GM23248 (cell line): ENCODE results near the gene SRRM4. TPM values are rescaled to one million over a fixed set of nuclear protein-coding genes. Genes with fewer than 3 reads are reported as not detected.

Experiments
- DNase-seq: peaks from one replicate; pipeline ENCODE4 v3.0.0-alpha.2; 2015
- H2AFZ ChIP-seq: fragments of 200-600 bp; sonication (generic); 2 replicates; pipeline ENCODE4 v1.6.1; 2016; ENCODE audit warnings: antibody characterized with exemption
- H3F3A ChIP-seq: fragments of 200-600 bp; sonication (generic); 2 replicates; pipeline ENCODE4 v1.6.1; 2016; ENCODE audit warnings: mild to moderate bottlenecking, antibody characterized with exemption, mixed run types; ENCODE audit not compliant: insufficient read depth
- H3K27ac ChIP-seq: fragments of 200-600 bp; sonication (generic); 2 replicates; pipeline ENCODE4 v1.5.1; 2016; ENCODE audit warnings: mild to moderate bottlenecking
- H3K27me3 ChIP-seq: fragments of 200-600 bp; sonication (generic); replicated peaks from 2 replicates; pipeline ENCODE4 v1.6.1; 2016; ENCODE audit warnings: mild to moderate bottlenecking; ENCODE audit not compliant: insufficient read depth
- H3K36me3 ChIP-seq: fragments of 200-600 bp; sonication (generic); 2 replicates; pipeline ENCODE4 v1.6.1; 2016; ENCODE audit warnings: low read depth, mild to moderate bottlenecking
- H3K4me1 ChIP-seq: fragments of 200-600 bp; sonication (generic); 2 replicates; pipeline ENCODE4 v1.6.1; 2016; ENCODE audit warnings: mild to moderate bottlenecking; ENCODE audit not compliant: insufficient read depth
- H3K4me2 ChIP-seq: fragments of 200-600 bp; sonication (generic); one replicate; pipeline ENCODE4 v1.6.1; 2016; ENCODE audit warnings: mild to moderate bottlenecking; ENCODE audit not compliant: unreplicated experiment
- H3K4me3 ChIP-seq: fragments of 200-600 bp; sonication (generic); 2 replicates; pipeline ENCODE4 v1.5.1; 2016; ENCODE audit warnings: mild to moderate bottlenecking
- H3K79me2 ChIP-seq: fragments of 200-600 bp; sonication (generic); 2 replicates; pipeline ENCODE4 v1.6.1; 2016; ENCODE audit warnings: mild to moderate bottlenecking; ENCODE audit not compliant: insufficient read depth
- H3K9ac ChIP-seq: fragments of 200-600 bp; sonication (generic); 2 replicates; pipeline ENCODE4 v1.6.1; 2016; ENCODE audit warnings: mild to moderate bottlenecking
- H3K9me2 ChIP-seq: fragments of 200-600 bp; sonication (generic); 2 replicates; pipeline ENCODE4 v1.6.1; 2016; ENCODE audit warnings: mixed run types, mild to moderate bottlenecking, moderate library complexity; ENCODE audit not compliant: insufficient read depth
- H3K9me3 ChIP-seq: fragments of 200-600 bp; sonication (generic); one replicate; pipeline ENCODE4 v1.6.1; 2017; ENCODE audit warnings: low read depth
- H4K20me1 ChIP-seq: fragments of 200-600 bp; sonication (generic); 2 replicates; pipeline ENCODE4 v1.6.0; 2016; ENCODE audit not compliant: insufficient read depth
- EZH2 ChIP-seq: fragments of 200-600 bp; sonication (generic); IDR thresholded peaks from 2 replicates; pipeline ENCODE4 v1.6.1; 2018; ENCODE audit warnings: antibody characterized with exemption, mild to moderate bottlenecking; ENCODE audit not compliant: insufficient read depth, poor library complexity, severe bottlenecking
- EZH2phosphoT487 ChIP-seq: fragments of 200-600 bp; sonication (generic); IDR thresholded peaks from 2 replicates; pipeline ENCODE4 v1.6.1; 2018; ENCODE audit warnings: antibody characterized with exemption, moderate library complexity, mild to moderate bottlenecking, low read depth; ENCODE audit not compliant: insufficient read depth
- WGBS, 2 experiments: methylation state at CpG; one replicate each; pipeline ENCODE4 v1.1.6; 2015 to 2017; ENCODE audit warnings: low lambda C conversion rate in 2 of 2, low coverage in 1 of 2; ENCODE audit errors: missing lambda C conversion rate in 2 of 2; 5-methylcytosine and 5-hydroxymethylcytosine counted together
- in situ Hi-C: fragments of 300-500 bp; cut with MboI; formaldehyde crosslinking; loops from 2 replicates; pipeline ENCODE4 v1.15.0; 2020
- polyA plus RNA-seq: library from polyadenylated mRNA; unstranded; fragments of >200 nt; fragmentation: Nextera tagmentation; extraction: Ambion mirVana; gene quantifications from 2 replicates; pipeline ENCODE4 v1.2.1, GENCODE V29; 2016
- total RNA-seq: library from RNA; depleted of rRNA; stranded (reverse); fragments of >200 nt; shearing (Covaris generic); gene quantifications from 2 replicates; pipeline ENCODE4 v1.2.3, GENCODE V29; 2014; rRNA removed

SRRM4 gene, protein sequence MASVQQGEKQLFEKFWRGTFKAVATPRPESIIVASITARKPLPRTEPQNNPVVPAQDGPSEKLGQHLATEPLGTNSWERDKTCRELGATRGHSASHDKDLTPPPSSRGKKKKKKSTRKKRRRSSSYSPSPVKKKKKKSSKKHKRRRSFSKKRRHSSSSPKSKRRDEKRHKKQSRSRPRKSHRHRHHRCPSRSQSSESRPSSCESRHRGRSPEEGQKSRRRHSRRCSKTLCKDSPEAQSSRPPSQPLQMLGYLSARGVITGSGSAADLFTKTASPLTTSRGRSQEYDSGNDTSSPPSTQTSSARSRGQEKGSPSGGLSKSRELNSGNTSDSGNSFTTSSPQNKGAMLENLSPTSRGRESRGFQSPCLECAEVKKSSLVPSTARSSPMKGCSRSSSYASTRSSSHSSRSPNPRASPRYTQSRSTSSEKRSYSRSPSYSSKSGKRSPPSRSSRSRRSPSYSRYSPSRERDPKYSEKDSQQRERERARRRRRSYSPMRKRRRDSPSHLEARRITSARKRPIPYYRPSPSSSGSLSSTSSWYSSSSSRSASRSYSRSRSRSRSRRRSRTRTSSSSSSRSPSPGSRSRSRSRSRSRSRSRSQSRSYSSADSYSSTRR
- total RNA-seq = not detected in 2 replicates
- polyA plus RNA-seq = 0.03 TPM in 1 of 2 replicates, not detected in the other

DNA sequence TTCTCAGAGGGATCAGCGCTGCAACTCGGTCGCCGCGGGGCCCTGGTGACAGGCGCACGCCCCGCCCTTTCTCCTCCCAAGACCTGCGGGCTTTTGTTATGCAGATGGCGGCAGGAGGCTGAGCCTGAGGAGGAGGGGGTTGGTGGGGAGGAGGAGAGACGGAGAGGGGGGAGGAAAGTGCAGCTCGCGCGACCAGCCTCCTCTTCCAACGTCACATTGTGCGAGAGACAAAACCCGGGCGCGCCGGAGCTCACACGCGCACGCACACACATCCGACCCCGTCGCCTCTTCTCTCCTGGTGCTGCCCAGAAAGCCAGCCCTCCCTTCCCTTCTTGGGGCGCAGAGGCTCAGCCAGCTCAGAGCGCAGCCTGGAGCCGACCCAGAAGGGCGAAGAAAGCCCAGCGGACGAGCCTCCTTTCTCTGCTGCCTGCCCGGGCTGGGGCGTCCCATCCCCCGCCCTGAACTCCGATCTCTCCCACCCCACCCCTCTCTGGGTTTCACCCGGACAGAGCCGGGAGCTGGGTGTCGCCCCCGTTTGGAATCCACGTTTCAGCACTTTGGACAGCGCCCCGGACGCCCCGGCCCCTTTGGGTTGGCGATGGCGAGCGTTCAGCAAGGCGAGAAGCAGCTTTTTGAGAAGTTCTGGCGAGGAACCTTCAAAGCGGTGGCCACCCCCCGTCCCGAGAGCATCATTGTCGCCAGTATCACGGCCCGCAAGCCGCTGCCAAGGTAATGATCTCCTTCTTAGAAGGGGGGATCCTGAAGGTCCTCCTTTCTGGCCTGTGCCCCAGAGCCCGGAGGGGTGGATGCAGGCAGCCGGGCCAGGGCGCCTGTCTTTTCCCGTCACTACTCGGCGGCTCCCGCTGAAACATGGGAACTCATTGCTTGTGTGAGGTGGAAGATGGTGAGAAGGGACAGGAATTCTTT, at the start of gene SRRM4:
TSS of gene SRRM4 (plus strand) at position 257 of the 927 bp plus-strand sequence. CDS start at position 599, 342 bp downstream.
- Histone ChIP-seq H3K9me2 (no peaks in the 10 kb centered on the region), H3K9ac (no peak within 1 kb of the TSS), H3K9me3 (no peaks in the 10 kb centered on the region), H3K27me3 (no peaks in the 10 kb centered on the region), H3F3A (no peaks in the 10 kb centered on the region), H2AFZ (no peak within 1 kb of the TSS), H3K4me2 (no peak within 1 kb of the TSS), H4K20me1 (no peaks in the 10 kb centered on the region), H3K4me1 (no peaks in the 10 kb centered on the region), H3K4me3 (no peak within 1 kb of the TSS), H3K36me3 (no peaks in the 10 kb centered on the region), H3K79me2 (no peaks in the 10 kb centered on the region), H3K27ac (no peak within 1 kb of the TSS)
- in situ Hi-C loops = no loop called here
- WGBS, 2 experiments = 2 to 4% methylated on average over 52 to 64 of the region's 64 CpGs
- peak; percentile 14 for DNase-seq
- TF ChIP-seq EZH2phosphoT487 = no peak
- no peak for TF ChIP-seq EZH2

DNA sequence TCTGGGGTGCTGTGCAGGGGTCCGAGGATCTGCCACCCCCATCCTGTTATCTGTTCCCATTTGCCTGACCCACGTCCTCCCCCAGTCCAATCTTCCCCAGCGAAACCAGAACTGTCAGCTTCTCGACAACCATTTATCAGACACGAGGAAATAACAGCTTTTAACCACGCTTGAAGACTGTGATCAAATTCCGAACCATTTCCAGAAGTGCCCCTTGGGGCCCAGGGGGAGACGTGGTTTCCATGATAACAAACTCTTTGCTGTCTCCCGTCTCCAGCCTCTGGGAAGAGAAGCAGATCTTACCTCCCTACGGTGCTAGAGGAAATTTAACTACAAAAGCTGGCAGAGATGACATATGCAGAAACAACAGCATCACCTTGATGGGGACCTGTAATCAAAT, 35.1 kb upstream of the SRRM4 start:
- H3K4me1 ChIP-seq = no peaks in the 10 kb centered on the region

DNA sequence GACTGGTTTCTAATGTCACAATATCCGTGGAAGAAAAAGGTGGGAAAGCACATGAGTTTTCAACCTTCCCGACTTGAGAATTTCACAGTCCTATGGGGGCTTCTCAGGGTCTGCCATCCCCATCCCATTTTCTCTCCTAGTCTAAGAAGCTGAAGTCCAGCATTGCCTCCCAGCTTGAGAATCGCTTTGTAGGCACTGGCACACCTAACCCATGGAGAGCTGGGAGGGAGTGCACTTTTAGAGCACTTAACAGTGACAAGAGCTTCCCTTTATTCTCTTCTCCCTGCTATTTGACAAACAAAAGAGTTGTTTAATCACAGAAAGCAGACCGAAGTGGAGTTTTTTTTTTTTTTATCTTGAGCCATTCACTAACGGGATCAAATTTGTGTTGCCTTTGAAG, 22.8 kb upstream of the SRRM4 start:
- Histone ChIP-seq H3K79me2 (no peaks in the 10 kb centered on the region), H3K9ac (no peak overlapping the region), H2AFZ (no peak overlapping the region), H4K20me1 (no peaks in the 10 kb centered on the region), H3K9me3 (no peaks in the 10 kb centered on the region), H3K4me2 (no peak overlapping the region), H3F3A (no peaks in the 10 kb centered on the region), H3K9me2 (no peaks in the 10 kb centered on the region), H3K4me3 (no peak overlapping the region), H3K27ac (no peak overlapping the region), H3K36me3 (no peaks in the 10 kb centered on the region), H3K27me3 (no peaks in the 10 kb centered on the region), H3K4me1 (no peaks in the 10 kb centered on the region)
- in situ Hi-C loops = no loop called here
- TF ChIP-seq EZH2phosphoT487 (no peak), EZH2 (no peak)
- DNase-seq = no peak
- WGBS, 2 experiments = 3 to 4% methylated on average over 5 of the region's 5 CpGs

More for the DNA sequence above, 35.1 kb upstream of the SRRM4 start:
- Histone ChIP-seq H3K27ac (no peak overlapping the region), H3K9me2 (no peaks in the 10 kb centered on the region), H3K27me3 (no peaks in the 10 kb centered on the region), H2AFZ (no peak overlapping the region), H3K9ac (no peak overlapping the region), H3K79me2 (no peaks in the 10 kb centered on the region), H3K9me3 (no peaks in the 10 kb centered on the region), H3K4me2 (no peak overlapping the region), H3K36me3 (no peaks in the 10 kb centered on the region), H4K20me1 (no peaks in the 10 kb centered on the region), H3F3A (no peaks in the 10 kb centered on the region), H3K4me3 (no peak overlapping the region)
- in situ Hi-C loops = no loop called here
- no peak for DNase-seq
- WGBS, 2 experiments = 6 to 8% methylated on average over 10 of the region's 10 CpGs
- TF ChIP-seq EZH2phosphoT487 = no peak
- TF ChIP-seq EZH2 = no peak

DNA sequence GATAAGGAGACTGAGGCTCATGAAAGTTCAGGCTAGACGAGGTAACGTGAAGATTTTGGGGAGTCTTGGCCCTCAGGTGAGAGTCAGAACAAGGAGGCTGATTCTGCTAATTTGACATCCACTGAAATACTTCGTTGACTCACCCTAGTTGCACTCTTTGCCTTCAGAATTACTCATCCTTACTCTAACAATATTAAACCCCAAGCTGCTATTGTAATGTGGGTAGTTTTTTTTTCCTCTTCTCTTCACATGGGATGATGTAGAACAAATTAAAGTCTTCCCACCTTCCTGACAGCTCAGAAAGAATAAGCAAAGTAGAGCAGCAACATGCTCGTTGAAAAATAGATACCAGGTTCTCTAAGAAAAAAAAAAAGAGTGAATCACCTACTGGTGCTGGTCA, 22.0 kb upstream of the SRRM4 start:
- in situ Hi-C loops = no loop called here
- H3K9me3 ChIP-seq = no peaks in the 10 kb centered on the region
- H3K4me1 ChIP-seq = no peaks in the 10 kb centered on the region
- no peak for DNase-seq
- H3K4me2 ChIP-seq = no peak overlapping the region
- H3K36me3 ChIP-seq = no peaks in the 10 kb centered on the region
- H2AFZ ChIP-seq = no peak overlapping the region
- no peaks in the 10 kb centered on the region for H3K9me2 ChIP-seq
- no peak overlapping the region for H3K4me3 ChIP-seq
- no peaks in the 10 kb centered on the region for H3K27me3 ChIP-seq
- H3K27ac ChIP-seq = no peak overlapping the region
- no peaks in the 10 kb centered on the region for H3K79me2 ChIP-seq
- TF ChIP-seq EZH2phosphoT487 = no peak
- no peak for TF ChIP-seq EZH2
- no peaks in the 10 kb centered on the region for H3F3A ChIP-seq
- no peaks in the 10 kb centered on the region for H4K20me1 ChIP-seq
- WGBS, 2 experiments = 7% methylated on average over 4 of the region's 4 CpGs
- no peak overlapping the region for H3K9ac ChIP-seq
